WERI-Rb-1 (cell line): ENCODE measurements around the gene SSTR1.

ENCODE experiments used
- DNase-seq: peaks from one replicate; pipeline ENCODE4 v3.0.0-alpha.2; 2020
- H3K27ac ChIP-seq: fragments of 250-450 bp; sonication (Bioruptor Pico); 2 replicates; pipeline ENCODE4 v1.5.1; 2020; ENCODE audit warnings: mild to moderate bottlenecking, moderate library complexity
- H3K27me3 ChIP-seq: fragments of 250-450 bp; sonication (Bioruptor Pico); 2 replicates; pipeline ENCODE4 v1.5.1; 2021; ENCODE audit warnings: mild to moderate bottlenecking, low read depth, moderate library complexity; ENCODE audit not compliant: insufficient read depth, severe bottlenecking
- H3K36me3 ChIP-seq: fragments of 250-450 bp; sonication (Bioruptor Pico); 2 replicates; pipeline ENCODE4 v1.5.1; 2020; ENCODE audit warnings: mild to moderate bottlenecking, moderate library complexity
- H3K4me3 ChIP-seq: 2 replicates; pipeline ENCODE4 v1.5.1; 2011; ENCODE audit warnings: low read depth, mild to moderate bottlenecking, control low read depth, low read length
- H3K9me3 ChIP-seq: fragments of 250-450 bp; sonication (Bioruptor Pico); 2 replicates; pipeline ENCODE4 v1.5.1; 2021; ENCODE audit warnings: mild to moderate bottlenecking, moderate library complexity; ENCODE audit not compliant: severe bottlenecking
- CTCF ChIP-seq: IDR thresholded peaks from 2 replicates; pipeline ENCODE4 v1.5.1; 2011; ENCODE audit warnings: low read depth, mild to moderate bottlenecking, control low read depth, inconsistent platforms, low read length

SSTR1 gene

GRCh38 chr14:38213001-38213400, 5.3 kb downstream of the SSTR1 start:
- H3K27me3 ChIP-seq, result peaks cover 48% of the 10 kb centered on the region
- H3K4me3 ChIP-seq, result no peak overlapping the region

GRCh38 chr14:38217553-38217952, 9.8 kb downstream of the SSTR1 start:
- no peak overlapping the region for H3K4me3 ChIP-seq
- no peak for TF ChIP-seq CTCF
- no peak overlapping the region for H3K27ac ChIP-seq
- H3K27me3 ChIP-seq, result peaks cover 12% of the 10 kb centered on the region
- DNase-seq, result no peak
- H3K9me3 ChIP-seq, result no peaks in the 10 kb centered on the region
- no peaks in the 10 kb centered on the region for H3K36me3 ChIP-seq

More at GRCh38 chr14:38213001-38213400, 5.3 kb downstream of the SSTR1 start:
- Histone ChIP-seq H3K36me3 (no peaks in the 10 kb centered on the region), H3K9me3 (peaks cover 11% of the 10 kb centered on the region), H3K27ac (no peak overlapping the region)
- TF ChIP-seq CTCF, result no peak
- no peak for DNase-seq

GRCh38 chr14:38221077-38221476, 13.4 kb downstream of the SSTR1 start:
- H3K27ac ChIP-seq, result no peak overlapping the region
- no peaks in the 10 kb centered on the region for H3K36me3 ChIP-seq
- no peak for TF ChIP-seq CTCF
- peaks cover 10% of the 10 kb centered on the region for H3K27me3 ChIP-seq
- no peak for DNase-seq
- no peak overlapping the region for H3K4me3 ChIP-seq
- H3K9me3 ChIP-seq, result no peaks in the 10 kb centered on the region

GRCh38 chr14:38224338-38224737, 16.6 kb downstream of the SSTR1 start:
- Histone ChIP-seq H3K27ac (no peak overlapping the region), H3K9me3 (no peaks in the 10 kb centered on the region), H3K27me3 (peaks cover 14% of the 10 kb centered on the region), H3K36me3 (no peaks in the 10 kb centered on the region), H3K4me3 (no peak overlapping the region)
- DNase-seq, result no peak
- no peak for TF ChIP-seq CTCF

- peaks cover 15% of the 10 kb centered on the region for H3K27me3 ChIP-seq
- no peaks in the 10 kb centered on the region for H3K36me3 ChIP-seq
- no peak for DNase-seq
- TF ChIP-seq CTCF, result no peak
- H3K9me3 ChIP-seq, result no peaks in the 10 kb centered on the region
- H3K27ac ChIP-seq, result no peak overlapping the region
- no peak overlapping the region for H3K4me3 ChIP-seq
Observed at GRCh38 chr14:38225946-38226345, 18.2 kb downstream of the SSTR1 start.

GRCh38 chr14:38226366-38226765, 18.7 kb downstream of the SSTR1 start:
- DNase-seq, result no peak
- no peaks in the 10 kb centered on the region for H3K9me3 ChIP-seq
- TF ChIP-seq CTCF, result no peak

More at GRCh38 chr14:38226366-38226765, 18.7 kb downstream of the SSTR1 start:
- H3K27ac ChIP-seq, result no peak overlapping the region
- H3K36me3 ChIP-seq, result no peaks in the 10 kb centered on the region
- no peak overlapping the region for H3K4me3 ChIP-seq
- H3K27me3 ChIP-seq, result peaks cover 19% of the 10 kb centered on the region
